Lower lobe of right lung (tissue), 2 donors: ENCODE data around the gene AGAP3. TPM values are rescaled to one million over a fixed set of nuclear protein-coding genes. Genes with fewer than 3 reads are reported as not detected.

Experiments used
- ATAC-seq, 2 donors: fragments of 200-7000 bp; cut with Tn5 transposase; one replicate each; pipeline ENCODE4 v1.9.1; 2020 to 2022; ENCODE audit warnings: mild to moderate bottlenecking in 2 of 2, moderate library complexity in 2 of 2
- DNase-seq: peaks from one replicate; pipeline ENCODE4 v3.0.0-alpha.2; 2020
- H3K27ac ChIP-seq: fragments of 200-600 bp; one replicate; pipeline ENCODE4 v1.8.0; 2022
- H3K27me3 ChIP-seq: fragments of 200-600 bp; one replicate; pipeline ENCODE4 v1.8.0; 2022; ENCODE audit warnings: low read depth
- H3K36me3 ChIP-seq: fragments of 200-600 bp; one replicate; pipeline ENCODE4 v1.8.0; 2022; ENCODE audit warnings: mild to moderate bottlenecking
- H3K4me1 ChIP-seq: fragments of 200-600 bp; one replicate; pipeline ENCODE4 v1.8.0; 2022
- H3K4me3 ChIP-seq: fragments of 200-600 bp; one replicate; pipeline ENCODE4 v1.8.0; 2022; ENCODE audit warnings: mild to moderate bottlenecking
- H3K9me3 ChIP-seq: fragments of 200-600 bp; one replicate; pipeline ENCODE4 v1.8.0; 2022
- CTCF ChIP-seq: fragments of 200-600 bp; IDR thresholded peaks from one replicate; pipeline ENCODE4 v1.8.0; 2022; ENCODE audit warnings: antibody characterized with exemption, mild to moderate bottlenecking
- intact Hi-C: fragments of 100-400 bp; cut with DNase I; formaldehyde crosslinking; loops from one replicate; pipeline ENCODE4 v1.11.0; 2022
- total RNA-seq: library from RNA; stranded (reverse); fragmentation: NEBNext Ultra II Directional; extraction: Animal tissue kit (Norgen Biotek cat#: 25700); gene quantifications from one replicate; pipeline ENCODE4 v1.2.1, GENCODE V29; 2021
- donor health status: DM: no; HTN: yes; CAD: no; lungs with severe emphysema.

The AGAP3 gene
- total RNA-seq, 1 donor from 2014 or later = 157 TPM

- no peak for TF ChIP-seq CTCF
- no peak for DNase-seq
- H3K4me1 ChIP-seq = peaks cover 14% of the 10 kb centered on the region
- ATAC-seq = no peak
- no peak overlapping the region for H3K4me3 ChIP-seq
- intact Hi-C loops = no loop called here
- peaks cover 87% of the 10 kb centered on the region for H3K36me3 ChIP-seq
- H3K9me3 ChIP-seq = no peaks in the 10 kb centered on the region
- no peak overlapping the region for H3K27ac ChIP-seq
- no peaks in the 10 kb centered on the region for H3K27me3 ChIP-seq
These were observed 19.9 kb upstream of the AGAP3 start for GRCh38 chr7:151066273-151066974.

DNA sequence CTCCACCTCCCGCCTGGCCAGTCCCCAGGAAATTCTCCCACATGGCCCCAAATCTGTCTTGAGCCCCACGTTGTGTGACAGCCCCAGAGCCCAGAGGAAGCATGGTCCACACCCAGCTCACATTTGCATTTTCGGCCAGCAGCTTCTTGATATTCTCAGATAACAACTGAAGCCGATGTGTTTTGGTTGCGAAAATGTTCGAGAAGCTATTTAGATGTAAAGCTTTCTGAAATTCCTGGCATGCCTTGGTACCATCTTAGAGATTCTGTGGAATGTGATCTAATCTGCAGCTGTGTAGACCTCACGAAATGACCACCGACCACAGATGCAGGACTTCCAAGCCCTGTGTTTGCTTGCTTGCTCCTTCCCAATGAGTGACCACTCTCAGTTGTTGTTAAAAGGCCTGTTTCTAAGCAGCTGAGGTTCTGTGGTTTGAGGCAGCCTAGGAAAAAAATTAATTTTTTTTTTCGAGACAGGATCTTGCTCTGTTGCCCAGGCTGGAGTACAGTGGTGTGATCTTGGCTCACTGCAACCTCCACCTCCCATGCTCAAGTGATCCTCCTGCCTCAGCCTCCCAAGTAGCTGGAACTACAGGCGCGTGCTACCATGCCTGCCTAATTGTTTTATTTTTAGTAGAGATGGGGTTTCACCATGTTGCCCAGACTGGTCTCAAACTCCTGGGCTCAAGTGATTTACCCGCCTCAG is 18.1 kb upstream of the AGAP3 start:
- H3K27me3 ChIP-seq = no peaks in the 10 kb centered on the region
- intact Hi-C loops = no loop called here
- no peak overlapping the region for H3K4me3 ChIP-seq
- no peak for DNase-seq
- H3K9me3 ChIP-seq = no peaks in the 10 kb centered on the region
- no peak overlapping the region for H3K27ac ChIP-seq
- H3K4me1 ChIP-seq = no peaks in the 10 kb centered on the region
- TF ChIP-seq CTCF = no peak
- no peak for ATAC-seq
- peaks cover 95% of the 10 kb centered on the region for H3K36me3 ChIP-seq

GRCh38 chr7:151069841-151070573 is 16.3 kb upstream of the AGAP3 start:
- no peak for ATAC-seq
- TF ChIP-seq CTCF = no peak

GRCh38 chr7:151070574-151070960 is 15.7 kb upstream of the AGAP3 start:
- Histone ChIP-seq H3K4me1 (no peaks in the 10 kb centered on the region), H3K36me3 (peaks cover 100% of the 10 kb centered on the region), H3K27ac (no peak overlapping the region), H3K4me3 (no peak overlapping the region), H3K27me3 (no peaks in the 10 kb centered on the region), H3K9me3 (no peaks in the 10 kb centered on the region)
- ATAC-seq (no peak), DNase-seq (no peak)
- intact Hi-C loops = no loop called here
- no peak for TF ChIP-seq CTCF

More at GRCh38 chr7:151069841-151070573, 16.3 kb upstream of the AGAP3 start:
- no peak overlapping the region for H3K4me3 ChIP-seq
- peaks cover 100% of the 10 kb centered on the region for H3K36me3 ChIP-seq
- no peaks in the 10 kb centered on the region for H3K9me3 ChIP-seq
- intact Hi-C loops = no loop called here
- no peaks in the 10 kb centered on the region for H3K4me1 ChIP-seq
- H3K27me3 ChIP-seq = no peaks in the 10 kb centered on the region
- H3K27ac ChIP-seq = no peak overlapping the region
- no peak for DNase-seq

- intact Hi-C loops = no loop called here
- ATAC-seq = no peak
- no peaks in the 10 kb centered on the region for H3K4me1 ChIP-seq
- no peak overlapping the region for H3K27ac ChIP-seq
- H3K27me3 ChIP-seq = no peaks in the 10 kb centered on the region
- peaks cover 100% of the 10 kb centered on the region for H3K36me3 ChIP-seq
- no peak for TF ChIP-seq CTCF
- DNase-seq = no peak
- no peak overlapping the region for H3K4me3 ChIP-seq
- H3K9me3 ChIP-seq = no peaks in the 10 kb centered on the region
These were observed 15.0 kb upstream of the AGAP3 start for GRCh38 chr7:151071032-151071866.
